Neural progenitor cell (in vitro differentiated cells): Measurements from ENCODE around the gene ILF3. TPM values are rescaled to one million over a fixed set of nuclear protein-coding genes. Genes with fewer than 3 reads are reported as not detected.
A peak's percentile ranks its signal among the peaks of the same experiment; 100 is the strongest.

Source experiments
- DNase-seq: peaks from one replicate; pipeline ENCODE4 v3.0.0-alpha.2; 2016; ENCODE audit warnings: low spot score
- H2AFZ ChIP-seq: fragments of 200-600 bp; sonication (generic); replicated peaks from 2 replicates; pipeline ENCODE4 v1.6.1; 2016; ENCODE audit warnings: antibody characterized with exemption
- H3F3A ChIP-seq: fragments of 200-600 bp; sonication (generic); 2 replicates; pipeline ENCODE4 v1.6.1; 2016; ENCODE audit warnings: antibody characterized with exemption, low read depth
- H3K27ac ChIP-seq: fragments of 200-600 bp; sonication (generic); 2 replicates; pipeline ENCODE4 v1.5.1; 2016; ENCODE audit warnings: mild to moderate bottlenecking
- H3K27me3 ChIP-seq: fragments of 200-600 bp; sonication (generic); 2 replicates; pipeline ENCODE4 v1.6.1; 2016; ENCODE audit warnings: mild to moderate bottlenecking, moderate library complexity
- H3K36me3 ChIP-seq: fragments of 200-600 bp; sonication (generic); 2 replicates; pipeline ENCODE4 v1.5.1; 2016
- H3K4me1 ChIP-seq: fragments of 200-600 bp; sonication (generic); 2 replicates; pipeline ENCODE4 v1.6.1; 2016; ENCODE audit warnings: mixed run types
- H3K4me2 ChIP-seq: fragments of 200-600 bp; sonication (generic); 2 replicates; pipeline ENCODE4 v1.6.1; 2016
- H3K4me3 ChIP-seq: fragments of 200-600 bp; sonication (generic); 2 replicates; pipeline ENCODE4 v1.5.1; 2016
- H3K79me2 ChIP-seq: fragments of 200-600 bp; sonication (generic); 2 replicates; pipeline ENCODE4 v1.6.1; 2016; ENCODE audit warnings: low read depth
- H3K9ac ChIP-seq: fragments of 200-600 bp; sonication (generic); 2 replicates; pipeline ENCODE4 v1.6.1; 2016
- H3K9me3 ChIP-seq: fragments of 200-600 bp; sonication (generic); 2 replicates; pipeline ENCODE4 v1.5.1; 2016; ENCODE audit warnings: low read depth
- H4K20me1 ChIP-seq: fragments of 200-600 bp; sonication (generic); 2 replicates; pipeline ENCODE4 v1.6.1; 2016; ENCODE audit warnings: low read depth
- H3K27ac Mint-ChIP-seq: 3 replicates; pipeline ENCODE4 v1.8.0; 2021; ENCODE audit warnings: mixed read lengths
- H3K27me3 Mint-ChIP-seq: 2 replicates; pipeline ENCODE4 v1.8.0; 2022; ENCODE audit warnings: low read depth, mild to moderate bottlenecking, inconsistent platforms, moderate library complexity, mixed read lengths; ENCODE audit not compliant: insufficient read depth
- H3K36me3 Mint-ChIP-seq: 3 replicates; pipeline ENCODE4 v1.8.0; 2021; ENCODE audit warnings: mixed read lengths
- H3K4me1 Mint-ChIP-seq: 3 replicates; pipeline ENCODE4 v1.8.0; 2021; ENCODE audit warnings: mixed read lengths
- H3K4me3 Mint-ChIP-seq: 3 replicates; pipeline ENCODE4 v1.8.0; 2021; ENCODE audit warnings: mild to moderate bottlenecking, moderate library complexity, mixed read lengths
- H3K9me3 Mint-ChIP-seq: 3 replicates; pipeline ENCODE4 v1.8.0; 2020; ENCODE audit warnings: mixed read lengths
- CTCF ChIP-seq: fragments of 200-600 bp; sonication (generic); IDR thresholded peaks from 2 replicates; pipeline ENCODE4 v1.5.1; 2017; ENCODE audit warnings: antibody characterized with exemption, mild to moderate bottlenecking
- EZH2 ChIP-seq: fragments of 200-600 bp; sonication (generic); IDR thresholded peaks from 2 replicates; pipeline ENCODE4 v1.6.1; 2017; ENCODE audit warnings: antibody characterized with exemption, mild to moderate bottlenecking, moderate library complexity
- EZH2phosphoT487 ChIP-seq: fragments of 200-600 bp; sonication (generic); IDR thresholded peaks from 2 replicates; pipeline ENCODE4 v1.6.1; 2017; ENCODE audit warnings: antibody characterized with exemption
- total RNA-seq: library from RNA; depleted of rRNA; stranded (reverse); fragments of >200 nt; gene quantifications from 2 replicates; pipeline ENCODE4 v1.2.3, GENCODE V29; 2015; ENCODE audit warnings: low replicate concordance

Gene ILF3
- total RNA-seq, 1 donor from 2014 or later = 477 TPM

GRCh38 chr19:10692673-10693264 is 38.6 kb downstream of the ILF3 start:
- TF ChIP-seq EZH2phosphoT487 (no peak), CTCF (no peak), EZH2 (no peak)
- H4K20me1 ChIP-seq = peaks cover 84% of the 10 kb centered on the region
- Mint-ChIP-seq H3K27me3 (peaks cover 14% of the 10 kb centered on the region), H3K36me3 (peaks cover 27% of the 10 kb centered on the region), H3K4me1 (peaks cover 21% of the 10 kb centered on the region), H3K4me3 (no peak overlapping the region), H3K27ac (no peak overlapping the region), H3K9me3 (no peaks in the 10 kb centered on the region)
- no peak overlapping the region for H3K4me3 ChIP-seq
- H3K4me1 ChIP-seq = no peaks in the 10 kb centered on the region
- peaks cover 78% of the 10 kb centered on the region for H3F3A ChIP-seq
- no peaks in the 10 kb centered on the region for H3K79me2 ChIP-seq
- no peak for DNase-seq
- no peak overlapping the region for H3K9ac ChIP-seq
- peaks cover 7% of the 10 kb centered on the region for H3K36me3 ChIP-seq
- no peaks in the 10 kb centered on the region for H3K9me3 ChIP-seq
- no peak overlapping the region for H2AFZ ChIP-seq
- H3K27me3 ChIP-seq = no peaks in the 10 kb centered on the region
- H3K27ac ChIP-seq = no peak overlapping the region
- no peak overlapping the region for H3K4me2 ChIP-seq

GRCh38 chr19:10694706-10695307 is 40.7 kb downstream of the ILF3 start:
- Histone ChIP-seq H3K27me3 (no peaks in the 10 kb centered on the region), H3K4me3 (peak overlapping the region; percentile 35), H4K20me1 (peaks cover 64% of the 10 kb centered on the region), H2AFZ (no peak overlapping the region), H3K27ac (peak overlapping the region; percentile 58), H3K36me3 (peaks cover 1% of the 10 kb centered on the region), H3K4me1 (no peaks in the 10 kb centered on the region), H3K79me2 (no peaks in the 10 kb centered on the region), H3K4me2 (peak overlapping the region; percentile 73), H3F3A (peaks cover 62% of the 10 kb centered on the region), H3K9me3 (no peaks in the 10 kb centered on the region), H3K9ac (no peak overlapping the region)
- Mint-ChIP-seq H3K27me3 (peaks cover 14% of the 10 kb centered on the region), H3K4me1 (peaks cover 21% of the 10 kb centered on the region), H3K36me3 (peaks cover 21% of the 10 kb centered on the region), H3K4me3 (peak overlapping the region; percentile 78), H3K27ac (peak overlapping the region; percentile 30), H3K9me3 (no peaks in the 10 kb centered on the region)
- DNase-seq = no peak
- TF ChIP-seq CTCF (no peak), EZH2phosphoT487 (no peak), EZH2 (no peak)

GRCh38 chr19:10695401-10696398 is 41.6 kb downstream of the ILF3 start:
- H3K9ac ChIP-seq = no peak overlapping the region
- H3K36me3 ChIP-seq = no peaks in the 10 kb centered on the region
- H3K9me3 ChIP-seq = no peaks in the 10 kb centered on the region
- DNase-seq = peak; percentile 100
- Mint-ChIP-seq H3K4me1 (peaks cover 21% of the 10 kb centered on the region), H3K27ac (no peak overlapping the region), H3K27me3 (peaks cover 12% of the 10 kb centered on the region), H3K36me3 (peaks cover 14% of the 10 kb centered on the region), H3K4me3 (peak overlapping the region; percentile 78), H3K9me3 (no peaks in the 10 kb centered on the region)
- TF ChIP-seq EZH2 (no peak), CTCF (peak; percentile 3)
- peak overlapping the region; percentile 73 for H3K4me2 ChIP-seq
- no peaks in the 10 kb centered on the region for H3K27me3 ChIP-seq
- no peaks in the 10 kb centered on the region for H3K4me1 ChIP-seq
- H3K27ac ChIP-seq = peak overlapping the region; percentile 47
- H2AFZ ChIP-seq = no peak overlapping the region
- H4K20me1 ChIP-seq = peaks cover 55% of the 10 kb centered on the region
- peaks cover 53% of the 10 kb centered on the region for H3F3A ChIP-seq
- H3K4me3 ChIP-seq = peak overlapping the region; percentile 35
- H3K79me2 ChIP-seq = no peaks in the 10 kb centered on the region
